Inferior parietal cortex (tissue), 1 donor: ENCODE results near the gene NKAIN2.

Experiments used
- DNase-seq: peaks from one replicate; pipeline ENCODE4 v3.0.0-alpha.2; 2016; ENCODE audit errors: extremely low spot score

Gene NKAIN2

GRCh38 chr6:123808556-123808955, 4.9 kb downstream of the NKAIN2 start:
- peak; percentile 74 for DNase-seq

GRCh38 chr6:123810214-123810613, 6.5 kb downstream of the NKAIN2 start:
- DNase-seq, result no peak

GRCh38 chr6:123810948-123811347, 7.3 kb downstream of the NKAIN2 start:
- DNase-seq, result no peak

- DNase-seq, result no peak
These were observed 7.7 kb downstream of the NKAIN2 start for GRCh38 chr6:123811378-123811777.

- DNase-seq, result peak; percentile 62
These were observed 9.0 kb downstream of the NKAIN2 start for GRCh38 chr6:123812621-123813020.

- no peak for DNase-seq
These were observed 17.4 kb downstream of the NKAIN2 start for GRCh38 chr6:123821112-123821511.

- DNase-seq, result no peak
These were observed 25.8 kb downstream of the NKAIN2 start for GRCh38 chr6:123829302-123829953.

GRCh38 chr6:123830120-123830519, 26.5 kb downstream of the NKAIN2 start:
- no peak for DNase-seq

- no peak for DNase-seq
These were observed 35.0 kb downstream of the NKAIN2 start for GRCh38 chr6:123838505-123839234.

- DNase-seq, result no peak
These were observed 37.6 kb downstream of the NKAIN2 start for GRCh38 chr6:123841067-123841896.

- no peak for DNase-seq
These were observed 40.3 kb downstream of the NKAIN2 start for GRCh38 chr6:123844011-123844410.

- DNase-seq, result no peak
These were observed 44.7 kb downstream of the NKAIN2 start for GRCh38 chr6:123848347-123848746.

- DNase-seq, result no peak
These were observed 45.7 kb downstream of the NKAIN2 start for GRCh38 chr6:123849406-123849805.

GRCh38 chr6:123850555-123850954, 46.9 kb downstream of the NKAIN2 start:
- no peak for DNase-seq

GRCh38 chr6:123854201-123854600, 50.5 kb downstream of the NKAIN2 start:
- DNase-seq, result no peak

GRCh38 chr6:123855506-123855905, 51.8 kb downstream of the NKAIN2 start:
- DNase-seq, result no peak

GRCh38 chr6:123859291-123859690, 55.6 kb downstream of the NKAIN2 start:
- DNase-seq, result no peak

- DNase-seq, result no peak
These were observed 65.7 kb downstream of the NKAIN2 start for GRCh38 chr6:123869334-123869733.

- DNase-seq, result no peak
These were observed 70.3 kb downstream of the NKAIN2 start for GRCh38 chr6:123873974-123874373.

- no peak for DNase-seq
These were observed 72.1 kb downstream of the NKAIN2 start for GRCh38 chr6:123875784-123876183.

- no peak for DNase-seq
These were observed 76.1 kb downstream of the NKAIN2 start for GRCh38 chr6:123879749-123880148.

GRCh38 chr6:123888771-123889513, 85.3 kb downstream of the NKAIN2 start:
- peak; percentile 56 for DNase-seq
